ENCODE data around the gene JSRP1.

The JSRP1 gene

DNA sequence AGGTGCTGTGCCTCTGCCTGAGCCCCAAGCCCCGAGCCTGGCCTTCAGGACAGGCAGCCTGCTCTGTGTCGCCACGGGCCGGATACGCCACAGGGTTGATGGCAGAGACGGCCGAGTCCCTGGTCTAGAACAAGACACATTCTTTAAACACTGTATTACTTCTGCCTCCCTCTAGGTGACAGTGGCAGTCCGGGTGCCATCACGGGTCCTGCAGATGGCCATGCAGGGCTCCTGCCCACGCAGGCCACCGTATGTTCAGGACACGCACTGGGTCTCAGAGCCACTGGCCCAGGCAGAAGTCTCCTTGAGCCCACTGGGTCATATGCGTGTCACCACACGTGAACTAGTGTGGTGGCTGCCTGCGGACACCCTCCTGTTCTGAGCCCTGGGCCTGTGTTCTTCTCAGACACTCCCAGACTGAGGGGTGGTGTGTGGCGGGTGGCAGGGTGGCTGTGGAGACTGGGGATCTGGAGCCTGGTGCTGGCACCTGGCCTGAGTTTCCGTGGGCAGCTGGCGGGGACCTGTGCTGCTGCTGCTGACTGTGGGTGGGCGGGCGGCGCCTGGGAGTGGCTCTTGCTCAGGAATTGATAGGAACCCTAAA is 24.5 kb downstream of the JSRP1 start:
- H3K4me3 ChIP-seq (ENCODE audit: low read length): no peak overlapping the region
- TF ChIP-seq ZNF274 (IDR thresholded peaks at IDR 0.05; ENCODE audit: low read depth, low read length): no peak

DNA sequence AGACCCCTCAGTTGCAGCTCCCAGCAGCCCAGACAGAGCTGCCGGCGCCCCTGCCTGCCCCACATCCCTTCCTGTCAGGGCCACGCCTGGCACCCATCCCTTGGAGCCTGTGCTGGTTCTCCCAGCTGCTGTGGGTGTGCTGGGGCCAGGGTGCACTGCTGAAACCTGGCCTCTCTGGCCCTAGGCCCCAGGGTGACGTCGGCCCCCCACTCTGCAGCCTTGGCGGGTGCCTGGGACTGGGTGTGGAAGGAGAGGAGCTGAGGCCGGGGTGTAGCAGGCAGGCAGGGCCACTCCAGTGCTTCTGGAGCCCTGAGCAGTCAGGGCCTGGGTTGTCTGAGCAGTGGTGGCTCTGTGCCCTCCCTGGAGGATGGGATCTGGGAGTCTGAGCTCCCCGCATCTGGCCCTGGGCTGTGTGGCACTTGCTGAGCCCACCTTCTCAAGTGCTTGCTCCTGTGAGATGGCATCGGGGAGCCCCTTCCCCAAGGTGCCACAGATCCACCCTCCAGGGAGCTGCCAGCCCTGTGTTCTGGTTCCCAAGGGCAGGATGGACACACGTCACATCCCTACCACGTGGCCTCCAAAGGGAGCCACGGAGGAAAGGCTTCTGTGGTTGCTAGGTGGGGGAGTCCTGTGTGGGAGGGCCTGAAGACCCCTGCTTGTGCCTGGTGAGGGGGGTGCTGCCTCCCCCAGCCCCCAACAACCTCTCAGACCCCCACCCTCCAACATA is 25.2 kb downstream of the JSRP1 start:
- H3K4me3 ChIP-seq (ENCODE audit: low read length): no peak overlapping the region
- no peak for TF ChIP-seq ZNF274 (IDR thresholded peaks at IDR 0.05; ENCODE audit: low read depth, low read length)

DNA sequence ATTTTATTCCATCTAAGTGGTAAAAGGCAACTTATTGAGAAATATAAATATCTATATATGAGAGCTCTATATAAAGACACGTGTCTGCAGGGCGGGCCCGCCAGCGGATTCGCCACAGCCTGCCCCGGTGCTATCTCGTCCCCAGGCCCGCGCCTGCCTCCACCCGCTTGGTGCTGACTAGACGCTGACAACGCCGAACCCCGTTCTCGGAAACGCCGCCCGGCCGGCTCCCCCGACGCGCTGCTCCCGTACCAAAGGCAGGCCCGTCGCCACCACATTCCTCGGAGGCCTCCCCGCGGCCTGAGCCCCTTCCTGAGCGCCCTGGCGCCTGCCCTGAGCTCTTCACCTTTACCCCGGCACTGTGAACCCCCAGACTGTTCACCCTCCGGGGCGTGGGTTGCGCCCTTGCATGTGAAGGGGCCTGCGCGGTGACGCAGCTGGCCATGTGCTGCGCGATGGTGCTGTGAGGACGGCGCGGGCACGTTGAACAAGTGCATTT is 26.1 kb downstream of the JSRP1 start:
- no peak overlapping the region for H3K4me3 ChIP-seq (ENCODE audit: low read length)
- TF ChIP-seq ZNF274 (IDR thresholded peaks at IDR 0.05; ENCODE audit: low read depth, low read length): no peak

DNA sequence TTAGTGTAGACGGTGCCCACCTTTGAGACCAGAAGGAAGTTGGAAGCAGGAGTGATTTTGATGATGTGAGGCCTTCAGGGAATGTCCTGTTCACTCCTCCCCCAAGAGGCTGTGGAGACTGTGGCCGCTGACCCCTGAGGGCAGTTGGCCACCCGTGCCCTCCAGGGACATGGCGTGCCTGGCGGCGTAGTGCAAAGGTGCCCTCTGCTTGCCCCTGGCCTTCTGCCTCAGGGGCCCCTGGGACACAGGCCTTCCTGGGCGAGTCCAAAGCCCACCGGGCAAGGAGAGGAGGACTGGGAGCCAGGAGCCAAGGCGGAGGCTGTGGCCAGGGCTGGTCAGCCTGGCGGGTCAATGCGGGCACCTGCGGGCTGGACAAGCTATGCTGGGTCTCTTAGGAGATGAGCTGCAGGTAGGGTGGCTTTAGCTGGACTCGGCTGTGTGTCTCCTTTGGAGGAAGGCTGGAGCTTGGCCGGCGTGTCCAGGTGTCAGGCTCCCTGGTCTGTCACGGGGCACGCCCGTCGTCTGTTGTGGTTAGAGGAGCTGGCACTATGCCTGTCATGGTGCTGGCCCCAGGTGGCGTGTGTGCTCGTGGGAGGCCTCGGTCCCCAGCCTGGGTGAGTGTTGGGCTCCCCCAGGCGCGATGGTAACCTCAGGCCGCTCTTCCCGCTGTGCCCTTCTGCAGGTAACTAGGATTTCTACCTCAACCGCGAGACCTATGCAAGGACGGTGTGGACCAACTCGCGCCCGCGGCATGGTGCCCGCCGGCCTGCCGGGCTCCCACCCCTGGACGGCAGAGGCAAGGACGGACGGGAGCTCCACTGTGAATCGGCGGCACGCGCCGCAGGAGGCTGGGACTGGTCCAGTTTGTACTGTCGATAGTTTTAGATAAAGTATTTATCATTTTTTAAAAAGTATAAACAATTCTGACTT is 26.8 kb downstream of the JSRP1 start:
- no peak overlapping the region for H3K4me3 ChIP-seq (ENCODE audit: low read length)
- TF ChIP-seq ZNF274 (IDR thresholded peaks at IDR 0.05; ENCODE audit: low read depth, low read length): no peak

DNA sequence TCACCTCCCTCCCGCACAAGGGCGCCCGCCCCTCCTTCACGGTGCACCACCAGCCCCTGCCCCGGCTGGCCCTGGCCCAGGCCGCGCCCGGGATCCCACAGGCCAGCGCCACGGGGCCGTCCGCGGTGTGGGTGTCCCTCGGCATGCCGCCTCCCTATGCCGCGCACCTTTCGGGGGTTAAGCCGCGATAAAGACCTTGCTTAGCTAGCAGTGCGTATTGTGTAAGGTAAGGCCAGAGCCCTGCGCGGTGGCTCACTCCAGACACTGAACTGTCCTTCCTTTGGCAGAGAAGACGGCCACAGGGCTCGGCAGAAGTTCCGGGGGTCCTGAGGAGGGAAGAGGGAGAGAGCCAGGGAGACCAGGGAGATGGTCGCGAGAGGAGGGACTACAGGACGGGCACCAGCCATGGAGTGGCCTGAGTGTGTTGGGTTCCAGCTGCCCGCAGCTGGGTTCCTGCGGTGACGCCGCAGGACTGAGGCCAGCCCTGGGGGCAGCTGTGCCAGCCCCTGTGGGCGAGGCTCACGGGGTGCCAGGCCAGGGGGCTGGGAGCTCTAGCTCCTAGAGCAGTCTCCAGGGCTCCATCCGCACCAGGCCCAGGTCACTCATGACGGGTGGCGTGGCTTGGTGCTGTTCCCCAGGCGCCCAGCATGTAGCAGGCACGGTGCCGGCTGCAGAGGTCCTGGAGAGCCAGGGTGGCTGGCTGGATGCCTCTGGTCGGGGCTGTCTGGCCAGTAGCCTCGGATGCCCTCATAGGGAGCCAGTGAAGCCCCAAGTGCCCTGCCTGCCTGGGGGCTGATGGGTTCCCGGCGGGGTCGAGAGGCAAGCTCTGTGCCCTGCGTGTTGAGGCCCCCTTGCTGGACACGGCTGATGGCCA is 27.8 kb downstream of the JSRP1 start:
- H3K4me3 ChIP-seq (ENCODE audit: low read length): no peak overlapping the region
- no peak for TF ChIP-seq ZNF274 (IDR thresholded peaks at IDR 0.05; ENCODE audit: low read depth, low read length)

DNA sequence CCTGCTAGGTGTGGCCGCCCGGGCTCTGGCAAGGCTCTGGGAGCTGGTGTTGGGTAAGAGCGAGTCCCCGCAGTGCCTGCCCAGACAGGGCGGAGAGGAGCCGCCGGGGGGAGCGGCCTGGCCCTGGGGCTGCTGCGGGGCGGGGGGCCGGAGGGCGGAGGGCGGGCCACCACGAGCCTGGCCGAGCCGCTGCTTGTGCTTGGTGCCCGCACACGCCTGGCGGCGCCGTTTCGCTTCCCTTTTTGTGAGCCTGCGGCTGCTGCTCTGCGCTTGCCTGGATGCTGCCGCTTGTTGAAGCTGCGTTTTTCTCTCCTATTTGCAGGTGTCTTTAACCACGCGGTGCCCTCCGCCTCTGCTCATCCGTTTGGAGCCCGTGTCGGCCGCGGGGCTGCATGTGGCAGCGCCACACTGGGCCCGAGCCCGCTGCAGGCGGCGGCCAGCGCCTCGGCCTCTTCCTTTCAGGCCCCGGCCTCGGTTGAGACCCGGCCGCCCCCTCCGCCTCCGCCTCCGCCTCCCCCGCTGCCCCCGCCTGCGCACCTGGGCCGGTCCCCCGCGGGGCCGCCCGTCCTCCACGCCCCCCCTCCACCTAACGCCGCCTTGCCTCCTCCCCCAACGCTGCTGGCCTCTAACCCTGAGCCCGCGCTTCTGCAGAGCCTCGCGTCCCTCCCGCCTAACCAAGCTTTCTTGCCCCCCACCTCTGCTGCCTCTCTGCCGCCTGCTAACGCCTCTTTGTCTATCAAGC is 28.6 kb downstream of the JSRP1 start:
- no peak for TF ChIP-seq ZNF274 (IDR thresholded peaks at IDR 0.05; ENCODE audit: low read depth, low read length)

DNA sequence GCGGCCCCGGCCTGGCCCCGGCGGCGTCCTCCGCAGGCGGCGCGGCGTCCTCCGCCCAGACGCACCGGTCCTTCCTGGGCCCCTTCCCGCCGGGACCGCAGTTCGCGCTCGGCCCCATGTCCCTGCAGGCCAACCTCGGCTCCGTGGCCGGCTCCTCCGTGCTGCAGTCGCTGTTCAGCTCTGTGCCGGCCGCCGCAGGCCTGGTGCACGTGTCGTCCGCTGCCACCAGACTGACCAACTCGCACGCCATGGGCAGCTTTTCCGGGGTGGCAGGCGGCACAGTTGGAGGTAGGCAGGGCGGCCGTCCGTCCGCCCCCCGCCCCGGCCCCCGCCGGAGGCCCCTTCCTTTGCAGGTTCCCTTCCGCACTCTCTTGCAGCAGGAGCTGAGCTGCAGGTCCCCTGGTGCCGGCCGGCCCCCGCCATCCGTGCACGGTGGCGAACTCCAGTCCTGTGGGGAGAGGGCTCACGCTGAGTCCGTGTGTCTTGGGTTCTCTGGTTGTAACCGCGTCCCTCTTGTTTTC is 29.3 kb downstream of the JSRP1 start:
- TF ChIP-seq ZNF274 (IDR thresholded peaks at IDR 0.05; ENCODE audit: low read depth, low read length): no peak
- H3K4me3 ChIP-seq (ENCODE audit: low read length): no peak overlapping the region

More for the DNA sequence above, 28.6 kb downstream of the JSRP1 start:
- no peak overlapping the region for H3K4me3 ChIP-seq (ENCODE audit: low read length)

DNA sequence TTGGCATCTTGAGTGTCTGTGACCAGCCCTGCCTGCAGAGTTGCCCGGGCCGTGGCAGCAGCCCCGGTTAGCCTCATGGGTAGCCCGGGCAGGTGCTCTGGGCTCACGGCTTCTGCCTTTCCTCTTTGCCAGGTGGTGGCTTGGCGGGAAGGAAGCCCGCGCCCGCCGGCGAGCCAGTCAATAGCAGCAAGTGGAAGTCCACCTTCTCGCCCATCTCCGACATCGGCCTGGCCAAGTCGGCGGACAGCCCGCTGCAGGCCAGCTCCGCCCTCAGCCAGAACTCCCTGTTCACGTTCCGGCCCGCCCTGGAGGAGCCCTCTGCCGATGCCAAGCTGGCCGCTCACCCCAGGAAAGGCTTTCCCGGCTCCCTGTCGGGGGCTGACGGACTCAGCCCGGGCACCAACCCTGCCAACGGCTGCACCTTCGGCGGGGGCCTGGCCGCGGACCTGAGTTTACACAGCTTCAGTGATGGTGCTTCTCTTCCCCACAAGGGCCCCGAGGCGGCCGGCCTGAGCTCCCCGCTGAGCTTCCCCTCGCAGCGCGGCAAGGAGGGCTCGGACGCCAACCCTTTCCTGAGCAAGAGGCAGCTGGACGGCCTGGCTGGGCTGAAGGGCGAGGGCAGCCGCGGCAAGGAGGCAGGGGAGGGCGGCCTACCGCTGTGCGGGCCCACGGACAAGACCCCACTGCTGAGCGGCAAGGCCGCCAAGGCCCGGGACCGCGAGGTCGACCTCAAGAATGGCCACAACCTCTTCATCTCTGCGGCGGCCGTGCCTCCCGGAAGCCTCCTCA is 30.0 kb downstream of the JSRP1 start:
- no peak for TF ChIP-seq ZNF274 (IDR thresholded peaks at IDR 0.05; ENCODE audit: low read depth, low read length)
- H3K4me3 ChIP-seq (ENCODE audit: low read length): no peak overlapping the region

DNA sequence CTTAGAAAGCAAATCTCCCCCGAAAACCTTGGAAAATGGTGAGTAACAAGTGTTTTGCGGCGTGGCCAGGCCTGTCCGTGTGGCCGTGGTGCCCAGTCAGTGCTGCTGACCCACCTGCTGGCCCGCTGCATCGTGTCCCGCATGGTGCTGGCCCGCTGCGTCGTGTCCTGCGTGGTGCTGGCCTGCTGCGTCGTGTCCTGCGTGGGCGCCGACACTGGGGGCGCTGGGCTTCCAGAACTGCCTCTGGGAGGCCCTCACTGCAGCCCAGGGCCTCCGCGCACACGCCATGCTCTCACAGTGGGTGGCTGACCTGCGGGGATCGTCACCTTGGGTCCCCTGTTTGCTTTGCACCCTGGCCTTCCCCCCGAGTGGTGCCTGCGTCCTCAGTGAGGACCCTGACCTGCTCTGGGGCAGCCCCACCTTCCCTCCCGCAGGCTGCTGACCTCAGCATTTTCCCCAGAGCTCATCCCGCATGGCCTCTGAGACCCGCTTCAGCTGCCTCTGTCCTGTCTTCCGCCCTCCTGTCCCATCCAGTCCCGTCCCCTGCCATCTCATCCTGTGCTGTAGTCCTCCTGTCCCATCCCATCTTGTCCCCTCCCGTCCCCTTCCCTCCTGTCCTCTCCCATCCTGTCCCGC is 30.7 kb downstream of the JSRP1 start:
- no peak for TF ChIP-seq ZNF274 (IDR thresholded peaks at IDR 0.05; ENCODE audit: low read depth, low read length)
- H3K4me3 ChIP-seq (ENCODE audit: low read length): no peak overlapping the region

DNA sequence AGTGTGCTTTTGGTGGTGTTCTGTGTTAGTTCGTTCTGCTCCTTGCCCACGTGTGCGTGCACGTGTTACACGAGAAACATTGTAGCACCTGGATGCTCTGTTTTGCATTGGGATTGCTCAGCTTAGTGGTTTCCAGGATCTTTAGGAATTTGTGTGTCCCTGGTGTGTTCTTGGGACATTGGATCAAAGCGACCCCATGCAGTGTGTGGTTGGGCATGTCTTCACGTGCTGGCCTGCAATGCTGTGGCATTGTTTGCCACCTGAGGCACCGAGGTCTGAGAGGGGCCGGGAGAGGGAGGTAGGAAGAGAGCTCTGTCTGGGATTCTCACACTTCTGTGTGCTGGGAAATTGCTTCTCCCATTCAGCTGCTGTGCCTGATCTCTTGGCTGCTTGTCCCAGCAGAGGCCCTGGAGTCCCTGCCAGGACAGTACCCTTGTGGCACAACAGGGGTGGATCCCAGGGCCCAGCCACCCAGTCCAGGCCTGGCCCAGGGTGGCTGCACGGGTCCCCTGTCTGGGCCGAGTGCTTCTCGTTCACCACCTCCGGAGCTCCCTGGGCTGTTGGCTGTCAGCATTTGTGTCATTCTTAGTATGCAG is 31.4 kb downstream of the JSRP1 start:
- H3K4me3 ChIP-seq (ENCODE audit: low read length): no peak overlapping the region
- TF ChIP-seq ZNF274 (IDR thresholded peaks at IDR 0.05; ENCODE audit: low read depth, low read length): no peak

DNA sequence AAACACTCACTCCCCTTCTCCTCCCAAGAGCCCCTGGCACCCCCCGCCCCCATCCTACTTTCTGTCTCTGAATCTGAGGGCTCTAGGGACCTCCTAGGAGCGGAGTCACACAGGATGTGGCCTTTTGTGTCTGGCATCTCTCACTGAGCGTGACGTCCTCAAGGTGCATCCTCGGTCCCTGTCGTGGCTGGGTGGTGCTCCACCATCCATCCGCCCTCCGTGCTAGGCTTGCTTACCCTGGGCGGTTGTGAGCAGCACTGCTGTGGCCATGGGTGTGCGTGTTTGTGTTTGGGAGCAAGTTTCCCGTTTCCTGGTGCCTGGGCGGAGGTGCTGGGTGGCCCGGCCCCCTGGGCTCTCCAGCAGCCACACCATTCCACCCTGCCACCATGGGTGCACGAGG is 32.3 kb downstream of the JSRP1 start:
- TF ChIP-seq ZNF274 (IDR thresholded peaks at IDR 0.05; ENCODE audit: low read depth, low read length): no peak
- H3K4me3 ChIP-seq (ENCODE audit: low read length): no peak overlapping the region
